ENCODE data around the gene RCBTB2. TPM values are rescaled to one million over a fixed set of nuclear protein-coding genes. Genes with fewer than 3 reads are reported as not detected.

RCBTB2 gene
- total and polyA plus RNA-seq, 9 of the 15 experiments (the other 6 are each of a cell fraction or from before 2014, with no cell fraction given) = 0.91 to 3.3 (median 1.5) TPM

DNA sequence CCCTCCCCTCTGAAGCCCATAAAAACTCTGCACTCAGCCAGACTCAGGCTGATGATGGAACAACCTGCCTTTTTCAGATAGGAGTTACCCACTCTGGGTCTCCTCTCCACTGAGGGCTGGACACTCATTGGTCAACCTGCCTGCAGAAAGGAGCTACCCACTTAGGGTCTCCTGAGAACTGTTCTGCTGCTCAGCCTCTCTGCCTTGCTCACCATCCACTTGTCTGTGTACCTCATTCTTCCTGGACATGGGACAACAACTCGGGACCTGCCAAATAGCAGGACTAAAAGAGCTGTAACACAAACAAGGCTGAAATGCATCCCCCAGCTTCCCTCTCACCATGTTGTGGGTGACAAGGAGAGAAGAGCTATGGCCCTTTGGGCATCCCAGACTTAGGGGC lies 18.4 kb upstream of the RCBTB2 start:
- POLR2A ChIA-PET = no interaction called here
- Histone ChIP-seq H3K36me3 (ENCODE audit: control insufficient read depth, insufficient read depth, low read length) (no peaks in the 10 kb centered on the region), H3K9me1 (ENCODE audit: control insufficient read depth, insufficient read depth, low read length) (no peaks in the 10 kb centered on the region), H2AFZ (ENCODE audit: low read depth, low read length) (no peak overlapping the region), H3K9me3 (replicated peaks; ENCODE audit: control insufficient read depth, insufficient read depth, low read depth, low read length) (peaks cover 1% of the 10 kb centered on the region), H3K27me3 (ENCODE audit: control insufficient read depth in 2 of 2, insufficient read depth in 2 of 2, low read length in 2 of 2) (no peaks in the 10 kb centered on the region), H3K79me2 (ENCODE audit: control insufficient read depth, insufficient read depth, low read length) (no peaks in the 10 kb centered on the region), H3K9ac (ENCODE audit: insufficient read depth in 1 of 2, low read depth in 2 of 2, low read length in 2 of 2) (no peak overlapping the region), H3K4me3 (no peak overlapping the region), H4K20me1 (replicated peaks; ENCODE audit: control insufficient read depth, insufficient read depth, low read length) (no peaks in the 10 kb centered on the region), H3K27ac (ENCODE audit: extremely low read depth, low read depth, low read length) (no peak overlapping the region), H3K4me2 (ENCODE audit: insufficient read depth, low read length) (no peak overlapping the region), H3K4me1 (replicated peaks in 1 of 2; ENCODE audit: control insufficient read depth in 2 of 2, insufficient read depth in 2 of 2, low read length in 2 of 2) (no peaks in the 10 kb centered on the region)
- intact Hi-C loops (cut with micrococcal nuclease) (no loop called here), in situ Hi-C loops (cut with MboI) (no loop called here)
- ATAC-seq (no peak), DNase-seq (ENCODE audit: extremely low read depth in 1 of 4, low spot score in 3 of 4) (no peak), FAIRE-seq (no peak)
- WGBS (ENCODE audit: insufficient coverage, low coverage, missing lambda C conversion rate) = 0% methylated on average over 1 of the region's 1 CpG
- TF ChIP-seq ZNF124 (CRISPR knock-in tag; IDR thresholded peaks at IDR 0.05) = no peak
- peak; percentile 46 for TF ChIP-seq ZFP36 (IDR thresholded peaks at IDR 0.05; ENCODE audit: low read depth, low read length, partially characterized antibody)
- CTCF ChIA-PET (ENCODE audit: low intra/inter-chr PET ratio) = no interaction called here
- BruUV-seq (replicated peaks) = no TSS peak

DNA sequence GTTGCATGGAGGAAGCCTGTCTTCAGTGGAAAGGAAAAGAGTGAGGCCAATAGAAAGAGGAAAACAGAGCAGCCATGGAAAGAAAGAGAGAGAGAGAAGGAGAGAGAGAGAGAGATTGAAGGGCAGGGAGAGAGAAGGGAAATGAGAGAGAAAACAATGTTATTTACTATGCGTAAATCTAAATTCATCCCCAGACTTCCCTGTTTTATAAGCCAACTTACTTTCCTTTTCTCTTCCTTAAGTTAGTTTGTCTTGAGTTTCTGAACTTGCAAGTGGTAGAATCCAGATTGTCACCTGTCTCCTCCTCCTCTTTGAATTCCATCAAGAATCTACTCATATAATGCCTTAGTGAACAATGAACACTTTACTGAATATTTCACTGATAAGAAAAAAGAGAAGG lies 16.8 kb upstream of the RCBTB2 start:
- Histone ChIP-seq H3K9me1 (ENCODE audit: control insufficient read depth, insufficient read depth, low read length) (no peaks in the 10 kb centered on the region), H3K9me3 (replicated peaks; ENCODE audit: control insufficient read depth, insufficient read depth, low read depth, low read length) (peaks cover 1% of the 10 kb centered on the region; the same call in 1 of the 2 replicates), H2AFZ (ENCODE audit: low read depth, low read length) (no peak overlapping the region), H3K27me3 (ENCODE audit: control insufficient read depth in 2 of 2, insufficient read depth in 2 of 2, low read length in 2 of 2) (no peaks in the 10 kb centered on the region), H3K27ac (ENCODE audit: extremely low read depth, low read depth, low read length) (no peak overlapping the region), H3K4me3 (no peak overlapping the region), H3K36me3 (ENCODE audit: control insufficient read depth, insufficient read depth, low read length) (no peaks in the 10 kb centered on the region), H3K79me2 (ENCODE audit: control insufficient read depth, insufficient read depth, low read length) (no peaks in the 10 kb centered on the region), H3K9ac (ENCODE audit: insufficient read depth in 1 of 2, low read depth in 2 of 2, low read length in 2 of 2) (no peak overlapping the region), H4K20me1 (replicated peaks; ENCODE audit: control insufficient read depth, insufficient read depth, low read length) (no peaks in the 10 kb centered on the region), H3K4me1 (replicated peaks in 1 of 2; ENCODE audit: control insufficient read depth in 2 of 2, insufficient read depth in 2 of 2, low read length in 2 of 2) (no peaks in the 10 kb centered on the region), H3K4me2 (ENCODE audit: insufficient read depth, low read length) (no peak overlapping the region)
- DNase-seq (ENCODE audit: extremely low read depth in 1 of 4, low spot score in 3 of 4) = no peak
- 67% methylated on average over 1 of the region's 1 CpG for WGBS (ENCODE audit: insufficient coverage, low coverage, missing lambda C conversion rate)
- no peak for ATAC-seq
- ChIA-PET CTCF (ENCODE audit: low intra/inter-chr PET ratio) (no interaction called here), POLR2A (no interaction called here)
- in situ Hi-C loops (cut with MboI) (no loop called here), intact Hi-C loops (cut with micrococcal nuclease) (no loop called here)
- TF ChIP-seq KDM1A (IDR thresholded peaks at IDR 0.05) (no peak), NFIC (IDR thresholded peaks at IDR 0.05) (no peak), PCBP2 (IDR thresholded peaks at IDR 0.05; ENCODE audit: low read depth, low read length, poor library complexity, severe bottlenecking) (no peak)
- FAIRE-seq = no peak
- no TSS peak for BruUV-seq (replicated peaks)
